Ectodermal cell (in vitro differentiated cells): ENCODE results near the gene EIF4A3.
"Not testable (repeated sequence)": the region's sequence is repeated elsewhere in the genome, so short reads cannot be mapped to it uniquely, and the experiment has no call there.

Experiments used
- H3K27ac ChIP-seq: 2 replicates; pipeline ENCODE4 v1.7.0; 2013; ENCODE audit warnings: mild to moderate bottlenecking, low read depth, low read length; ENCODE audit not compliant: insufficient read depth, poor library complexity, severe bottlenecking
- H3K27me3 ChIP-seq: 2 replicates; pipeline ENCODE4 v1.7.0; 2013; ENCODE audit warnings: mild to moderate bottlenecking, low read length; ENCODE audit not compliant: insufficient read depth, control insufficient read depth, poor library complexity, severe bottlenecking
- H3K36me3 ChIP-seq: one replicate; pipeline ENCODE4 v1.7.0; 2013; ENCODE audit warnings: low read length; ENCODE audit not compliant: control insufficient read depth, insufficient read depth
- H3K4me1 ChIP-seq: one replicate; pipeline ENCODE4 v1.7.0; 2013; ENCODE audit warnings: low read length; ENCODE audit not compliant: control insufficient read depth, insufficient read depth
- H3K4me3 ChIP-seq: 2 replicates; pipeline ENCODE4 v1.7.0; 2013; ENCODE audit warnings: low read depth, low read length, control low read depth; ENCODE audit not compliant: insufficient read depth
- H3K9me3 ChIP-seq: 2 replicates; pipeline ENCODE4 v1.7.0; 2013; ENCODE audit warnings: mild to moderate bottlenecking, low read length, moderate library complexity; ENCODE audit not compliant: control insufficient read depth
- WGBS, 2 experiments: methylation state at CpG; one replicate each; pipeline ENCODE4 v1.1.7; 2013; ENCODE audit warnings: missing lambda C conversion rate in 2 of 2; 5-methylcytosine and 5-hydroxymethylcytosine counted together

EIF4A3 gene

DNA sequence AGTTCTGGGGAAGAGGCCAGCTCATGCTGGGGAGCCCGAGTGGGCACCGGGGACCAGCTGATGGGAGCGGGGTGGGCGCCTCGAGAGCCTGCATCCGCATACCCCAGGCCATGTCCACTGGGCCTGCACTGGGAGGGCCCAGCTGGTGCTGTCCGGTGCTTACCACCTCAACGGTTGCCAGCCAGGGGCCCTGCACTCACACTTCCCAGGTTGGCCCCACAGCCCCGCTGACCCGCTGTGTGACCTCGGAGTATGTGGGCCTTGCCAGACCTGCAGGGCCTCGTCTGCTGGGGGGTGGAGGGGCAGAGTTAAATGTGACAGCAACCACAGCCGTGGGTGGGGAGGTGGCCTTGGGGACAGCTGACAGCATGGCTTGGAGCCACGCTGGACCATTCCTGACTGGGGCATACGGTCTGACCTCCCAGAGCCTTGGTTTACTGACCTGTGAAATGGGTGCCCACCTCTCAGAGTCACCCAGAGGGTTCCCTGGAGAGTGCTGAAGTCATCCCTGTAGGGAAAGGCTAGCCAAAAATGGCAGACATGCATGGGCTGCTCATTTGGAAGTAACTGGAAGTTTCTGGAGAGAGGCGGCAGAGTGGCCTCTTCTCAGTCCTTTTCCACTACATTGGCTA is 51.0 kb downstream of the EIF4A3 start:
- Histone ChIP-seq H3K4me3 (no peak overlapping the region), H3K36me3 (no peaks in the 10 kb centered on the region), H3K4me1 (peaks cover 2% of the 10 kb centered on the region), H3K27me3 (peaks cover 8% of the 10 kb centered on the region), H3K9me3 (no peaks in the 10 kb centered on the region), H3K27ac (no peak overlapping the region)
- 94% methylated on average over 16 of the region's 16 CpGs for WGBS, 2 experiments

DNA sequence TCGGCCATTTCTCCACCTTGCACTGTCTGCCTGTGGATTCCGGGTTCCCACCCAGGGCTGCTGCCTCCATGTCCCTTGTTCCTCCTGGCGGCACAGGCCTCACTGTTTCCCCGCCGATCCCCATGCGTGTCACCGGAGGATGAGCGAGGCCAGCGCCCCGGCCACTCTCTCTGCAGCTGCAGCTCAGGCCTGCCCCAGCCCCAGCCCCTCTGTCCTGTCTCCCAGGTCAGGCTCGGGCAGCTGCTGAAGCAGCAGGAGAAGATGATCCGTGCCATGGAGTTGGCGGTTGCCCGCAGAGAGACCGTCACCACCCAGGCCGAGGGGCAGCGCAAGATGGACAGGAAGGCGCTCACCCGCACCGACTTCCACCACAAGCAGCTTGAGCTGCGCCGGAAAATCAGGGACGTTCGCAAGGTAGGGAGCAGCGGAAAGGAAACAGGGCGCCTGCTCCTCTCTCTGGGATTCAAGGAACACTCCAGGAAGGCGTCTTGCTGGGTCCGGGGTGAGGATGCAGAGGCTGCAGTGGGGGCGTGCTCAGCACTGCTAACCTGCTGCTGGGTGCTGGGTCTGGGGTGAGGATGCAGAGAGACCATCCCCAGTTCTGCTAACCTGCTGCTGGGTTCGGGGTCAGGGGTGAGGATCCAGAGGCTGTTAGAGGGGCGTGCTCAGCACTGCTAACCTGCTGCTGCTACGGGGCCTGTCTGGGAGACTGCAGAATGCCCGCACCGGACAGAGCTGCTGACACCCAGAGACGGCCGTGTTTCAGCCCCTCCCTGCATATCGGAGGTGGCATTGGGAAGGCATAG is 51.7 kb downstream of the EIF4A3 start:
- no peak overlapping the region for H3K4me3 ChIP-seq
- H3K27ac ChIP-seq = no peak overlapping the region
- WGBS, 2 experiments = 90 to 91% methylated on average over 37 of the region's 37 CpGs
- H3K9me3 ChIP-seq = no peaks in the 10 kb centered on the region
- H3K27me3 ChIP-seq = peaks cover 4% of the 10 kb centered on the region
- no peaks in the 10 kb centered on the region for H3K36me3 ChIP-seq
- no peaks in the 10 kb centered on the region for H3K4me1 ChIP-seq

DNA sequence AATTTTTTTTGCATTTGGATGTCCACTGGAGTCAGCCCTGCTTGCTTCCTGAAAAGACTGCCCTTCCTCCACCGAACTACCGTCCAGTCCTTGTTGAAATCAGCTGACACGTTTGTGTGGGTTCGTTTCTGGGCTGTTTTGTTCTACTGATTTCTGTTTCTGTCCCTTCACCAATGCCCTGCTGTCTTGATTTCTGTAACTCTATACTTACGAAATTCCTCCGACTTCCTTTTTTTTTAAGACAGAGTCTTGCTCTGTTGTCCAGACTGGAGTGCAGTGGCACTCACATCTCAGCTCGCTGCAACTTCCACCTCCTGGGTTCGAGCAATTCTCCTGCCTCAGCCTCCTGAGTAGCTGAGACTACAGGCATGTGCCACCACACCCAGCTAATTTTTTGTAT is 54.0 kb downstream of the EIF4A3 start:
- no peak overlapping the region for H3K27ac ChIP-seq
- 92 to 95% methylated on average over 8 of the region's 8 CpGs for WGBS, 2 experiments
- H3K9me3 ChIP-seq = no peaks in the 10 kb centered on the region
- no peak overlapping the region for H3K4me3 ChIP-seq
- H3K4me1 ChIP-seq = no peaks in the 10 kb centered on the region
- H3K27me3 ChIP-seq = no peaks in the 10 kb centered on the region
- no peaks in the 10 kb centered on the region for H3K36me3 ChIP-seq

DNA sequence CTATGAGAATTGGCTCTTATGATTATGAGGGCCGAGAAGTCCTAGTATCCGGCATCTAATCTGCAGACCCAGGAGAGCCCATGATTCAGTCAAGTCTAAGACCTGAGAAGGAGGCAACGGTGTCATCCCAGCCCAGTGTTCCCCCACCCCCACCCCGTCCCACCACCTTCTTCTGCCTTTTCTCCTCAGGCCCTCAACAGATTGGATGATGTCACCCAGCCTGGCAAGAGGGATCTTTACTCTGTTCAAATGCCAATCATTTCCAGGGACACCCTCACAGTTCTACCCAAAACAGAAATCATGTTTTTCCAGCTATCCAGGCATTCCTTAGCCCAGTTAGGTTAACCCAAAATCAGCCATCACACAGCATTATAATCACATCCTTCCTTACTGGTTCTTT is 55.6 kb downstream of the EIF4A3 start:
- no peaks in the 10 kb centered on the region for H3K36me3 ChIP-seq
- no peak overlapping the region for H3K4me3 ChIP-seq
- no peaks in the 10 kb centered on the region for H3K27me3 ChIP-seq
- no peaks in the 10 kb centered on the region for H3K4me1 ChIP-seq
- WGBS, 2 experiments = 78 to 83% methylated on average over 4 of the region's 4 CpGs
- H3K27ac ChIP-seq = no peak overlapping the region
- H3K9me3 ChIP-seq = no peaks in the 10 kb centered on the region

DNA sequence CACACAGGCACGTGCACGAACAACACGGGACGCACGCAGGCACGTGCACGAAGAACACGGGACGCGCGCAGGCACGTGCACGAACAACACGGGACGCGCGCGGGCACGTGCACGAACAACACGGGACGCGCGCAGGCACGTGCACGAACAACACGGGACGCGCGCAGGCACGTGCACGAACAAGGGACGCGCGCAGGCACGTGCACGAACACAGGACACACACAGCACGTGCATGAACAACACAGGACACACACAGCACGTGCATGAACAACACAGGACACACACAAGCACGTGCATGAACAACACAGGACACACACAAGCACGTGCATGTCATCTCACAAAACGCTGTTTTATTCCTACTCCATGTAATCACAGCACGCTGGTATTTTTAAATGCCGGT is 56.8 kb downstream of the EIF4A3 start:
- H3K27ac ChIP-seq, H3K36me3 ChIP-seq, H3K9me3 ChIP-seq, H3K4me1 ChIP-seq, H3K27me3 ChIP-seq, H3K4me3 ChIP-seq: not testable (repeated sequence)
- 91 to 93% methylated on average over 44 of the region's 44 CpGs for WGBS, 2 experiments

DNA sequence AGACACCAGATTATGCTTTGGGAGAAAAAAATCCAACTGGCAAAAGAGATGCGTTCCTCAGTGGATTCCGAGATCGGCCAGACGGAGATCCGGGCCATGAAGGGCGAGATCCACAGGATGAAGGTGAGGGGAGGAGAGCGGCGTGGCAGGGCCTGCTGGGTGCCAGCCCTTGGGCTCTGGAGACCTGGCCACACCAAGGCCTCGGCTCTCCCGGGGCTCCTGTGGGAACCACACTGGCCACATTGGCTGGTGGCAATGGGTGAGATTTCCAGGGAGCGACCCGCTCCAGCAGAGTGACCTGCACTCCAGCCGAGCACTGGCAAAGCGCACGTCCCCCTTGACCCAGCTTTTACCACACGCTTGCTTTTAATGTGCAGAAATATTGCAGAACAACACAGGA is 57.2 kb downstream of the EIF4A3 start:
- Histone ChIP-seq H3K9me3 (no peaks in the 10 kb centered on the region), H3K4me3 (no peak overlapping the region), H3K36me3 (no peaks in the 10 kb centered on the region), H3K27ac (no peak overlapping the region), H3K4me1 (no peaks in the 10 kb centered on the region), H3K27me3 (no peaks in the 10 kb centered on the region)
- WGBS, 2 experiments = 96% methylated on average over 16 of the region's 16 CpGs

DNA sequence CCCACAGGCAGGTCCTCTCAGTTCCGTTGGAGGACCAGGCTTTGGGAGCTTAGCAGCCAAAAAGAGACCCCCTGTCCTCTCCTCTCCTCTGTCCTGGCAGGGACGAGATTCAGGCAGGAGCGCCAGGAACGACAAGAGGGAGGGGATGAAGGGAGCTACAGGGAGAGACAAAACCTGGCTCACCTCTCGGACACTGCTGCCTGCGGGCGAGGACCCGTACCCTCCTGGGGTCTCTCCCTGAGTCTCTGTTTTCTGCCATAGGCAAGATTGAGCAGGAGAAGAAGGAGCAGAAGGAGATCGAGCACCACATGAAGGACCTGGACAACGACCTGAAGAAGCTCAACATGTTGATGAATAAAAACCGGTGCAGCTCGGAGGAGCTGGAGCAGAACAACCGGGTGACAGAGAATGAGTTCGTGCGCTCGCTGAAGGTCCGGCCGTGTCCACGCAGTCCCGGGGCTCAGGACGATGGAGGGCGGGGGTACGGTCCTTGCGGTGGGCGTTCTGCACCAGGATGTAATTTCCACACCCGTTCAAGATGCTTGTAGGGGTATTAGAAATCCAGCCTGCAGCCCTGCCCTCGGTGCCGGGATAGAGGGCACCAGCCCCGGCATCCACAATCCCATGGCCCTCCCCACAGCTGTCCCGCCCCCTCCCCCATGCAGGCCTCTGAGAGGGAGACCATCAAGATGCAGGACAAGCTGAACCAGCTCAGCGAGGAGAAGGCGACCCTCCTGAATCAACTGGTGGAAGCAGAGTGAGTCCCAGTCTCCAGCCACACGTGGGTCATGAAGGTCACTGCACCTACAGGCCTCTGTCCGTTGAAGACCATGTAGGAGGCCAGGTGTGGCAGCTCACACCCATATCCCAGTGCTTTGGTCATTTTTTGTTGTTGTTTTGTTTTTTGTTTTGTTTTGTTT is 59.3 kb downstream of the EIF4A3 start:
- Histone ChIP-seq H3K27ac (no peak overlapping the region), H3K9me3 (no peaks in the 10 kb centered on the region), H3K36me3 (no peaks in the 10 kb centered on the region), H3K4me3 (no peak overlapping the region), H3K4me1 (no peaks in the 10 kb centered on the region), H3K27me3 (no peaks in the 10 kb centered on the region)
- 86 to 87% methylated on average over 34 of the region's 34 CpGs for WGBS, 2 experiments

DNA sequence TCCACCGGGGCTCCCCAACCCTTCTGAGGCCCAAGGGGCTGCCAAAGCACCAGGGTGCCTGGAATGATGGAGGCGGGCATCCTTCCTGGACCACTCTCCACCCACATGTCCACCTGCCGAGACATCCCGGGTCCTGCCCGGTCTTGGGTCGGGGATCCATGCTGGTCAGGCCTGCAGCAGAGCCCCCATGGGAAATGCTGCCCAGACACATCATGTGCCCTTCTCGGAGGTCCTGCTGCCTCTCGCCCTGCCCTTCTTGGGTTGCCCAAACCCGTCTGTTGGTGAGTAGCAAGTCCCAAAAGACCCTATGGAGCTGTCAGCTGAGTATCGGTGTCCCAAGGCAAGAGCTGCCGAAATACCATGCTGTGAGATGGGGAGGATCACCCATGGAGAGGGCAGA is 60.3 kb downstream of the EIF4A3 start:
- no peaks in the 10 kb centered on the region for H3K36me3 ChIP-seq
- H3K4me3 ChIP-seq = no peak overlapping the region
- H3K27me3 ChIP-seq = no peaks in the 10 kb centered on the region
- no peaks in the 10 kb centered on the region for H3K9me3 ChIP-seq
- 85 to 86% methylated on average over 11 of the region's 11 CpGs for WGBS, 2 experiments
- no peak overlapping the region for H3K27ac ChIP-seq
- no peaks in the 10 kb centered on the region for H3K4me1 ChIP-seq

DNA sequence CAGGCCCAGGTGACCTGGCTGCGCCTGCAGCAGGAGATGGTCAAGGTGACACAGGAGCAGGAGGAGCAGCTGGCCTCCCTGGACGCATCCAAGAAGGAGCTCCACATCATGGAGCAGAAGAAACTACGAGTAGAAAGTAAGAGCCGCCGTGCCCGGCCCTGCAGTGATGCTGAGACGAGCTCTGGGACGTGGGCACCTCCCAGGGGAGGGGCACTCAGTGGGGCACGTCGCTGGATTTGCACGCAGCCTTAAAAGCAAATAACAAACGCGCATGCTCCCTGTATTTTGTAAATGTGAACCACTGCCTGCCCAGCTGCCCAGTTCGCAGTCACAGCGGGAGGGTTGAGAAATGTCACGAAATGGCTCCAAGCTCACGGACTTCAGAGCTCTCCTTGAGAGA is 60.8 kb downstream of the EIF4A3 start:
- Histone ChIP-seq H3K36me3 (no peaks in the 10 kb centered on the region), H3K4me1 (no peaks in the 10 kb centered on the region), H3K4me3 (no peak overlapping the region), H3K27me3 (no peaks in the 10 kb centered on the region), H3K9me3 (no peaks in the 10 kb centered on the region), H3K27ac (no peak overlapping the region)
- 88 to 89% methylated on average over 17 of the region's 17 CpGs for WGBS, 2 experiments

DNA sequence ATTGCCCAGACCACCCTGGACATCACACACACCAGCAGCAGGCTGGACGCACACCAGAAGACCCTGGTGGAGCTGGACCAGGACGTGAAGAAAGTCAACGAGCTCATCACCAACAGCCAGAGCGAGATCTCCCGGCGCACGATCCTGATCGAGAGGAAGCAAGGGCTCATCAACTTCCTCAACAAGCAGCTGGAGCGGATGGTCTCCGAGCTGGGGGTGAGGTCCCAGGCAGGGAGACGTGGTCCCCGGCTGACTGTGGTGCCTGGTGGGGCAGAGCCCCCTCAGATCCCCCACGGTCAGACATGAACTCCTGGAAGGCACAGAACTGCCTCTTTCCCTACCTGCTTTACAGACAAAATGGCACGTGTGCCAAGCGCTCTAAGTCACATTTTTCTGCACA is 62.2 kb downstream of the EIF4A3 start:
- H3K27me3 ChIP-seq = no peaks in the 10 kb centered on the region
- WGBS, 2 experiments = 94 to 95% methylated on average over 15 of the region's 15 CpGs
- no peaks in the 10 kb centered on the region for H3K4me1 ChIP-seq
- no peaks in the 10 kb centered on the region for H3K9me3 ChIP-seq
- no peak overlapping the region for H3K4me3 ChIP-seq
- H3K27ac ChIP-seq = no peak overlapping the region
- no peaks in the 10 kb centered on the region for H3K36me3 ChIP-seq
